HG02852 (cell line): ENCODE results near the gene TENM4.

Source experiments
- ATAC-seq: cut with Tn5 transposase; IDR thresholded peaks from one replicate; pipeline ENCODE4 v1.9.1; 2021; ENCODE audit warnings: mild to moderate bottlenecking, moderate library complexity; ENCODE audit not compliant: unreplicated experiment

Gene TENM4

GRCh38 chr11:79261684-79262083 lies 179.1 kb downstream of the TENM4 start:
- ATAC-seq, result no peak

DNA sequence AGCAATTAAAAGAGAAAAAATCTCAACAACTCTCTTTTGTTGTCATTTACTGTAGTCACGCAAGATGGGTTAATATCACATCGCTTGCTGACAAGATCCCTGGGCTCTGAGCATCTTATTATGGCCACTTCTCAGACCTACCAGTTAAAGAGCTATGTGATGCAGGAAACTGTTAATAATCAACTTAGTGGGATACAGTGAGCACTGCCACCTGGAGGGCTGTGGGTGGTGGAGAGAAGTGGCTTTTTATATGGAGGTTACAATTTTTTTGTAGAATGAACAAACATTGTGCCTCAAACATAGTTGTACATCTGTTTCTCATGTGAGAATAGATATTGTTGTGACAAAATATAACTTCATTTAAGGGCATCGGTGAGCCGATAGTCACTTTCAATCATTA lies 181.0 kb downstream of the TENM4 start:
- no peak for ATAC-seq

GRCh38 chr11:79258576-79258975 lies 182.3 kb downstream of the TENM4 start:
- ATAC-seq, result no peak

- ATAC-seq, result no peak
Observed at GRCh38 chr11:79255965-79256364, 184.9 kb downstream of the TENM4 start.

GRCh38 chr11:79253280-79253679 lies 187.6 kb downstream of the TENM4 start:
- ATAC-seq, result no peak

DNA sequence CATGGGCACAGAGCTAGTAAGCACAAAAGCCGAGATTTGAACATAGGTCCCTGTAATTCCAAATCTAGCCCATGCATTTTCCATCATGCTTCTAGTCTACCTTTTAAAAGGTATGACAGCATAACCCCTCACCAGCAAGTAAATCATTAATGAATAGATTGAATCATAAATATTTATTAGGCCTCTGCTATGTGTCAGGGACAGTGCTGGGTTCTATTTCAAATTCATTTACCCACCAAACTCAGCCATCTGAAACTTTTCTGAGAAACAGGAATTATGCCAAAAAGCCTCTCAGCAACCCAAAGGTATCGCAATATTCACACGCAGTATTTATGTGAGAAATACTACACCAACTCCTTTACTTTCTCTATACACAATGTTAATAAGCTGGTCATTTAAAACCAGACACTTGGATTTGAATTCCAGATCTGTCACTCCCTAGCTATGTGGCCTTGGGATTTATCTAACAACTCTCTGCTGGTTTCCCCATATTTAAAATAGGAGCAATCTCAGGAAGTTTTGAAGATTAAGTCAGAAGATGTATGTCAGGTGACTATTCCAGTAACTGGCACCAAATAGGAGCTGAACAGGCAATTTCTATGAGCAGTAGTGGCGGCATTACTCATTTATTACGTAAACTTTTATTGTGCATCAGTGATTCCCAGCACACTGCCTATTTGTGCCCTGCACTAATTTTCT lies 191.4 kb downstream of the TENM4 start:
- no peak for ATAC-seq

DNA sequence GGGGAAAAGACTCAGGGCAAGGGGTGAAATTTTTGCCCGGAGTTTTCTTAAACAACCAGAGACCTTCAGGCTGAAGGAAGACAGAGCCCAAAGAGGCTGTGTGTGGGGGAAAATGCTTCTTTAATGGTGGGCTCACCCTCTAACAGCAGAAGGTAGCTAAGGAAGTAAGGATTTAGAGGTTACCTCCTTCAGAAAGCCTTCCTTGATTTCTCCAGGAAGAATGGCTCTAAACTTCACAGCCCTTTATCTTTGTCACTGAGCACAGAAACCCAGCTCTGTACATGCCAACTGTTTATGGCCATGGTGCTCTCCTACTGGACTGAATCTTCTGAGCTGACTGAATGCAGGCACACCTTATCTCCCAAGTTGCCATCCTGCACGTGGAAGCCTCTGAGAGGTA lies 196.0 kb downstream of the TENM4 start:
- ATAC-seq, result no peak

DNA sequence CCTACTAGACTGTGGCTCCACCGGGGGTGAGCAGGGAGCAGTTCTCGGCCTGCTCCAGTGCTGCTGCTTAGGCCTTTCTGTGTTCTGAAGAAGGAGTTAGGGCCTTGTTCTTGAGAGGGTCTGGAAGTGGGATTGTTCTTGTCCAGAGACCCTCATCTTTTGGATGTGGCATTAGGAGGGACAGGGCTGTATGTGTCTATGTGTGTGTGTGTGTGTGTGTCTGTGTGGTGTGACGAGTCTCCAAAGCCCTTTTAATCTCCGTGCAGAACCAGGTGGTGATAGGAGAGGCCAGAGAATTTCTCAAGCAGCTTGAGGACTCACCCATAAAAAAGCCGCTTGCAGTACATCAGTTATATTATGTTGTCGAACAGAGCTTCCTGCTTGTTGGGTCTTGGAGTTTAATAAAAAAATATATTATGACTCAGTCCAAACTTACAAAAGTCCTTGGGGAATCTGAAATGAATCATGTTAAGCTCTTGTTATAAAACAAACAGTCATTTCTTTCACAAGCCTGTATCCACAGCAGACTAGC lies 196.5 kb downstream of the TENM4 start:
- ATAC-seq, result no peak

DNA sequence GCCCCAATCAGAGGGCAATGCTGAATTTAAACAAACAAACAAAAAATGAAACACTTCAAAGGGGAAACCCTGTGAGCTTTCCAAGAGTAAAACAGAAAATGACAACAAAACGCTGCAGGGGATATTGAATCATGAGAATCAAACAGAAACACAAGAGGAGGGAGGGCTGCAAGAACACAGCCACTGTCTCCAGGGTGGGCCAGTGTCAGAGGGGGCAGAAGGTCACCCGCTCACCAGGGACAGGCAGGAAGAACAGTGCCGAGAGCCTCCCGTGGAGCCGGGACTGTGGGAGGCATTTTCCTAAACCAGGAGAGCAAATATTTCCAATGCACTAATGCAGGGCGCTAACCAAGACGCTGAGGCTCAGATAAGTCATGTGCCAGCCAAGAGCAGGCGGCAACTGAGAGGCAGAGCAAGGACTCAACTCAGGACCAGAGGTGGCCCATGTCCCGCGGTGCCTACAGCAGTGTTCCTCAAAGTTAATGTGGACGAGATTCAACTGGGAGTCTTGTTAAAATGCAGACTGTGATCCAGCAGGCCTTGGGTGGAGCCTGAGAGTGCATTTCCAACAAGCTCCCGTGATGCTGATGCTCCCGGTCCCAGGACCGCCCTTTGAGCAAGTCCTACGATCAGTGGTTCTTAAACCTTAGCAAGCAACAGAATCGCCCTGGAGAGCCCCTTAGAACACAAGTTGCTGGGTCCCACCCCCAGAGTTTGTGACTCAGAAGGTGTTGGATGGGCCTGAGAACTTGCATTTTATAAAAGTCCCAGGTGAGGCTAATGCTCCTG lies 197.2 kb downstream of the TENM4 start:
- ATAC-seq, result no peak

DNA sequence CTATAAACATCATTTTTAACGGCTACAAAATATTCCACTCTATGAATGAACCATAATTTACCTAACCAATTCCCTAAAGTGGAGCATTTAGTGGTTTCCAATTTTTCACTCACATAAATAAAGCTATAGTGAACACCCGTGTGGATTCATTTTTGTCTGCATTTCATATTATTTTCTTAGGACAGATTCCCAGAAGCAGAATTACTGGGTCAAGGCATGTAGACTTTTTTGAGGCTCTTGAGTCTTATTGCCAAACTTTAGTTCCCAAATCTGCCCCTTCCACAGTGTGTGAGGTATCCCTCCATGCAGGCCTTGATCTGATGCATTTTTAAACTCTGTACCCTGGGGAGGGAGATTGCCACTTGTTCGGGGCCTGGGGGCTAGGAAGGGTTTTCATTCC lies 198.2 kb downstream of the TENM4 start:
- no peak for ATAC-seq

DNA sequence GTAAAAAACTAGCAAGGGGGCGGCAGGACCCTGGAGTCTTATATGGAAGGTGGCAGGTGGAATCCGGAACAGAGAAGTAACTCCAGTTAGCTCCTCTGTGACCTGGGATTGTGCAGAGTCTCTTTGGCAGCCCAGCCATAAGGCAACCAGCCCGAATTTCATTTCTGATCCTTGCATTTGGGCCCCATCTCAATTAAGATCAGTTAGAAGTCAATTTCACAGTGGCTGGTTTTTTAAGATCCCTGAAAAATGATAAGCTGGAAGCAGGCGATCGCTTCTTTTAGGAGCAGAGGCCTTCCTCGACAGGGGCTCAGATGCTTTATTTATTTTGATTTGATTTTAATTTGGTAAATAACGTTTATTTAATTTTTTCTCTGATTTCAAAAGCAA lies 199.0 kb downstream of the TENM4 start:
- ATAC-seq, result no peak

GRCh38 chr11:79241205-79241851 lies 199.5 kb downstream of the TENM4 start:
- no peak for ATAC-seq

GRCh38 chr11:79237703-79238102 lies 203.1 kb downstream of the TENM4 start:
- no peak for ATAC-seq

DNA sequence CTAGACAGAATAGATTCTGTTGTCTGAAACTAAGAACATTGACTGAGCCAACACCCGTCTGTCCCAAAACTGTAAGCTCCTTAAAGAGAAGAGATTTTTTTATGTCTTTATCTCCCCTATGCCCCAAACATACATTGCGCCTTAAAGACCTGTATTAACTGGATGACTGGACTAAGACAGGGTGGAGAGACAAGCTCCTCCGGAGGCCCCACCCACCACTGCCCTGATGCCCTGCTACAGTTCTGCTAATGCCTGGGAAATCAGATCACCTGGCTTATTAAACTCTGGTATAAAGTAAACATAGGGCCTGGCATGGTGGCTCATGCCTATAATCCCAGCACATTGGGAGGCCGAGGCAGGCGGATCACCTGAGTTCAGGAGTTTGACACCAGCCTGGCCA lies 203.7 kb downstream of the TENM4 start:
- no peak for ATAC-seq

- ATAC-seq, result no peak
Observed at GRCh38 chr11:79236541-79236971, 204.3 kb downstream of the TENM4 start.

GRCh38 chr11:79235696-79236095 lies 205.1 kb downstream of the TENM4 start:
- ATAC-seq, result no peak

DNA sequence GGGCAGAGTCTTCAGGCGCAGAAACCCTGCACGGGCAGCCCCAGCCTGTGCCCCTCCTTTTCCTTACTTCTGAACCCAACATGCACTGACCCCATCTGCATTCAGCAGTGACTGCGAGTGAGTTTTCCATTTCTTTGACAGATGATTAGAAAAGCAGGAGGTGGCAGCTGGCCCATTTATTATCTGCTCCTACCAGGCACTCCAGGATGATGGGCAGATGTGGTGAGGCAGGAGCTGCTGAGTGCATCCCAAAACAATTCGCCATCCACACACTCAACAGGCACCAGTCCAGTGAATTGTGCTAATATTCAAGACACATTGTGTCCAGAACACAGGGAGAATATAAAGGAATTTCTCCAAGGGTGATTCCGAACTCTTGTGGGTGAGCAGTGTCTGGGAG lies 208.5 kb downstream of the TENM4 start:
- no peak for ATAC-seq

DNA sequence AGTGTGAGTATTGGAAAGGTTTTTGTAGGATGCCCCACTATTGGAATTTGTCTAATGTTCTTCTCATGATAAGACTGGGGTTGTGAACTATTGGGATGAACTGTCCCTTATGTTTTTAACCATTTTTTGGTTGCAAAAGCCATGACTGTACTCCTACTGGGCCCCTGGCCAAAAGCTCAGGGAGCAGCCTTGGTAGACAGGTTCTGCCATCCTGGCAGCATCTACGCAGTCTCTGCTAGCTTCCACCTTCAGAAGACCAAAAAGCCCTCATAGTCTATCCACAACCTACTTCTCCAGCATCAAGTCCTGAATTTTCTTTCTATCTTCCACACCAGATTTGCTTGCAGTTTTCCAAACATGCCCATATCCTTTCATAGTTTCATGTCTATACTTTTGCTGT lies 211.8 kb downstream of the TENM4 start:
- ATAC-seq, result no peak

DNA sequence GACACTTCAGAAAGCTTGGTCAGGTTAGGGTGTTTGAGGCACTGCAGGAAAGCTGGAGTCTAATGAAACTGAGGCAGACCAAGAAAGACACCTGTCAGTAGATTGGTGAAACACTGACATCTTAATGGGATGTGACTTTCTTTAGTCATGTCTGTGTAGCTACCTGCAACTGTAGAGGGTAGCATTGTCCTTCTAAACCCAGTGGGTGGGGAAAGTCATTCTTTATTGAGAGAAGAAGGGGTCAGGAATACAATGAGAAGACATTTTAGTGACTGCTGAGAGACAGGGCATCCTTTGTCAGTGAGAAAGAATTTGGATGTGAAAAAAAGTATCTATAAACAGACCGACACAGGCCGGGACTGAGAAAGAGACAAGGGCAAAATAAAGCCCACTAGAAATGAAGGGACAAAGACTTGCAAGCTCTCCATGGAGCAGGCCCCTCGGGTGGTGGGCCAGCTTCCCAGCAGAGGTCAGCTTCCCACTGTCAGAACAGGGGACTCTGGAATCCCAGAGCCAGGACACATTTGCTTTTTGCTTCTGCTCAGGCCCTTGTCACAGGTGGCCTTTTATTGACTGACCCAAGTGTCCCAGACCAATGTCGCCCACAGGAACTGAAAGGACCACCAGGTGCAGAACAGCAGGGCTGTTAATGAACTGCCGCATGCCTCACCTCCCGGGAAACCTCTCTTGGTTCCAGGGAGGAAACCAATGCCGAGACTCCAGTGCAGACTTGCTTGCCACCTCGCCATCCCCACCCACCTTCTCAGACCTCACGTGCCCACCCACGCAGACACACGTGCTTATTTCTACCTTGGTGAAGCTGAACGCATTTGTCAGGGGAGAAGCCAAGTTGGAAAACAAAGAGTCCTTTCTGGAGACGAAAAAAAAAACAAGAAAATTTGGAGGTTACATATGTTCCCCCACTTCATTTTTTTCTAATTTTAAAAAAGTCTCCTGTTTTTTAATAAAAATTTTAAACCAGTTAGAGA lies 212.8 kb downstream of the TENM4 start:
- no peak for ATAC-seq

DNA sequence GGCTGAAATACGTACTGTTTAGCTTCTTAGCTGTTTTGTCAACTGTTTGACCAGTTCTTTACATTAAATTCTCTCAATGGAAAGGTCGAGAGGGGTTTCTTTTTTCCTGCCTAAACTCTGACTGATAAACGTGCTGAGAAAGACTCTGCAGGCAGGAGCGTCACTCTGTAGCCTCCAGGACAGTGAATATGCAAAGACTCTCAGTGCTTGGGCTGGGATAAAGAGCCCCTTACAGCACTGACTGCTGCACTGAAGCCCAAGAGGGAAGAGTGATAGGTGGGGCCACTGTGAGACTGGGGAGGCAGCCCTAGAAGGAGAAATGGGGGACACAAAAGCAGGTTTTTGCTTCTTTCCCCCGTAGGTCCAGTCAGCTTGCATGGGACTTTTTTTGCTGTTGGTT lies 213.5 kb downstream of the TENM4 start:
- no peak for ATAC-seq

DNA sequence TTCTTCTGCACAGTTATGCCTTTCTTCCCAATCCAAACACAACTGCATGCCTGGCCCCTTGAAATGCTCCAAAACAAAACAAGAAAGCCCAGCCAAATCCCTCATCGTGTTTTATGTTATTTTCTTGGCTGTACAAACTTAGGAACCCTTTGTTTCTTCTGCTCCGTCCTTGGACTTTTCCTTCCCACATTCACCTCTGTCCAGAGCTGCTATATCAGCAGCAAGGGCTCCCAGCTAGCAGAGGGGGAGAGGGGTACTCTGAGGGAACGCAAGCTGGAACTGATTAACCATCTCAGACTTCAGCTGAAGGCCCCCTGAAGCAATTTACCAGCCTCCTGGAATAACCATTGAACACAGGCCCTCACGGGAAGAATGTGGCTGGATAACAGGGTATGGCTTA lies 214.7 kb downstream of the TENM4 start:
- no peak for ATAC-seq
